PC-3 (cell line): ENCODE data around the gene PTPRD. TPM values are rescaled to one million over a fixed set of nuclear protein-coding genes. Genes with fewer than 3 reads are reported as not detected.
"Not testable (repeated sequence)": the region's sequence is repeated elsewhere in the genome, so short reads cannot be mapped to it uniquely, and the experiment has no call there.

Experiments used
- ATAC-seq: fragments of 200-7000 bp; cut with Tn5 transposase; 2 replicates; pipeline ENCODE4 v1.9.1; 2020; ENCODE audit warnings: mild to moderate bottlenecking, moderate library complexity
- BruUV-seq: library from RNA; stranded (reverse); fragments of 400-500 nt; replicated peaks from 2 replicates; lab custom pipeline; 2021; lab: Mats Ljungman, UMichigan
- CTCF ChIA-PET: fragments of 300-600 bp; sonication (Branson Sonifier 250); formaldehyde crosslinking; loops from one replicate; lab custom pipeline; 2022; ENCODE audit warnings: antibody characterized with exemption; lab: Charles Lee
- POLR2A ChIA-PET: fragments of 300-600 bp; sonication (Branson Sonifier 250); formaldehyde crosslinking; loops from one replicate; lab custom pipeline; 2022; ENCODE audit warnings: antibody characterized with exemption; ENCODE audit not compliant: unreplicated experiment; lab: Charles Lee
- DNase-seq: peaks from one replicate; pipeline ENCODE4 v3.0.0-alpha.2; 2015
- H2AFZ ChIP-seq: fragments of 300-600 bp; sonication (generic); 2 replicates; pipeline ENCODE4 v1.6.0; 2016; ENCODE audit warnings: antibody characterized with exemption, low read length
- H3F3A ChIP-seq: fragments of 300-600 bp; sonication (generic); one replicate; pipeline ENCODE4 v1.6.0; 2017; ENCODE audit warnings: antibody characterized with exemption, low read length, control low read depth, mild to moderate bottlenecking; ENCODE audit not compliant: unreplicated experiment
- H3K27ac ChIP-seq: fragments of 300-600 bp; sonication (generic); 2 replicates; pipeline ENCODE4 v1.5.1; 2016; ENCODE audit warnings: mild to moderate bottlenecking, low read length
- H3K27me3 ChIP-seq: fragments of 300-600 bp; sonication (generic); 2 replicates; pipeline ENCODE4 v1.6.1; 2016; ENCODE audit warnings: low read length, mixed read lengths
- H3K36me3 ChIP-seq: fragments of 300-600 bp; sonication (generic); 2 replicates; pipeline ENCODE4 v1.6.1; 2016; ENCODE audit warnings: low read depth, mixed run types, low read length, mixed read lengths
- H3K4me1 ChIP-seq: fragments of 300-600 bp; sonication (generic); 2 replicates; pipeline ENCODE4 v1.5.1; 2016; ENCODE audit warnings: low read length; ENCODE audit not compliant: insufficient read depth
- H3K4me2 ChIP-seq: fragments of 300-600 bp; sonication (generic); 2 replicates; pipeline ENCODE4 v1.6.0; 2016; ENCODE audit warnings: low read length
- H3K4me3 ChIP-seq: fragments of 300-600 bp; sonication (generic); 2 replicates; pipeline ENCODE4 v1.5.1; 2016; ENCODE audit warnings: mild to moderate bottlenecking, low read length, mixed read lengths
- H3K79me2 ChIP-seq: fragments of 300-600 bp; sonication (generic); 2 replicates; pipeline ENCODE4 v1.6.1; 2017; ENCODE audit warnings: low read length, mixed read lengths
- H3K9ac ChIP-seq: fragments of 300-600 bp; sonication (generic); 2 replicates; pipeline ENCODE4 v1.6.0; 2016; ENCODE audit warnings: mild to moderate bottlenecking, low read length
- H3K9me2 ChIP-seq: fragments of 300-600 bp; sonication (generic); replicated peaks from 2 replicates; pipeline ENCODE4 v1.6.1; 2016; ENCODE audit warnings: mixed run types, low read length, mixed read lengths
- H3K9me3 ChIP-seq: fragments of 300-600 bp; sonication (generic); 2 replicates; pipeline ENCODE4 v1.6.1; 2016; ENCODE audit warnings: low read length, mixed read lengths
- H4K20me1 ChIP-seq: fragments of 300-600 bp; sonication (generic); 2 replicates; pipeline ENCODE4 v1.6.1; 2016; ENCODE audit warnings: low read length, mixed read lengths
- CTCF ChIP-seq: fragments of 300-600 bp; sonication (generic); conservative IDR thresholded peaks from 2 replicates; pipeline ENCODE4 v1.5.1; 2017; ENCODE audit warnings: antibody characterized with exemption, low read depth, mild to moderate bottlenecking, low read length
- EZH2 ChIP-seq: fragments of 300-600 bp; sonication (generic); IDR thresholded peaks from one replicate; pipeline ENCODE4 v1.6.1; 2017; ENCODE audit warnings: antibody characterized with exemption, mild to moderate bottlenecking, low read length; ENCODE audit not compliant: unreplicated experiment
- EZH2phosphoT487 ChIP-seq: fragments of 300-600 bp; sonication (generic); IDR thresholded peaks from 2 replicates; pipeline ENCODE4 v1.6.1; 2018; ENCODE audit warnings: mild to moderate bottlenecking, antibody characterized with exemption, low read length, borderline replicate concordance
- intact Hi-C: fragments of 100-400 bp; cut with micrococcal nuclease; formaldehyde crosslinking; loops from 2 replicates; pipeline ENCODE4 v1.9.0; 2023
- total RNA-seq: library from RNA; depleted of rRNA; stranded (reverse); fragments of >200 nt; gene quantifications from 2 replicates; pipeline ENCODE4 v1.2.3, GENCODE V29; 2014

Gene PTPRD
- total RNA-seq, 1 experiment from 2014 or later = not detected

GRCh38 chr9:9319007-9319406, 1293.8 kb downstream of the PTPRD start:
- no peak overlapping the region for H3K9ac ChIP-seq
- ATAC-seq = no peak
- no peaks in the 10 kb centered on the region for H3K36me3 ChIP-seq

GRCh38 chr9:9310743-9311142, 1302.1 kb downstream of the PTPRD start:
- ATAC-seq, DNase-seq, H3K9me2 ChIP-seq, H3K27ac ChIP-seq, H3K27me3 ChIP-seq, H3K79me2 ChIP-seq, H3K4me1 ChIP-seq, H3K36me3 ChIP-seq, H2AFZ ChIP-seq, POLR2A ChIA-PET, H4K20me1 ChIP-seq, H3K4me3 ChIP-seq, H3K9me3 ChIP-seq, H3F3A ChIP-seq, H3K4me2 ChIP-seq, H3K9ac ChIP-seq, BruUV-seq, intact Hi-C loops, CTCF ChIA-PET: not testable (repeated sequence)

More at GRCh38 chr9:9319007-9319406, 1293.8 kb downstream of the PTPRD start:
- Histone ChIP-seq H3F3A (no peaks in the 10 kb centered on the region), H4K20me1 (no peaks in the 10 kb centered on the region), H3K79me2 (no peaks in the 10 kb centered on the region), H3K4me1 (no peaks in the 10 kb centered on the region), H3K9me3 (no peaks in the 10 kb centered on the region), H3K4me2 (no peak overlapping the region), H3K27me3 (no peaks in the 10 kb centered on the region), H3K27ac (no peak overlapping the region), H3K4me3 (no peak overlapping the region), H2AFZ (no peak overlapping the region), H3K9me2 (no peaks in the 10 kb centered on the region)
- TF ChIP-seq CTCF (no peak), EZH2phosphoT487 (no peak), EZH2 (no peak)
- BruUV-seq = no TSS peak
- ChIA-PET CTCF (no interaction called here), POLR2A (no interaction called here)
- intact Hi-C loops = no loop called here
- DNase-seq = no peak

- Histone ChIP-seq H3K9me3 (no peaks in the 10 kb centered on the region), H3K4me2 (no peak overlapping the region), H3K9me2 (no peaks in the 10 kb centered on the region), H3K79me2 (no peaks in the 10 kb centered on the region), H3K4me3 (no peak overlapping the region), H4K20me1 (no peaks in the 10 kb centered on the region), H3F3A (no peaks in the 10 kb centered on the region), H2AFZ (no peak overlapping the region), H3K27me3 (no peaks in the 10 kb centered on the region), H3K4me1 (no peaks in the 10 kb centered on the region), H3K27ac (no peak overlapping the region), H3K9ac (no peak overlapping the region), H3K36me3 (no peaks in the 10 kb centered on the region)
- no peak for ATAC-seq
- intact Hi-C loops = no loop called here
- POLR2A ChIA-PET = no interaction called here
- TF ChIP-seq CTCF (no peak), EZH2phosphoT487 (no peak), EZH2 (no peak)
- no TSS peak for BruUV-seq
- DNase-seq = no peak
- CTCF ChIA-PET = no interaction called here
Observed at GRCh38 chr9:9305600-9305999, 1307.2 kb downstream of the PTPRD start.
